Lower leg skin (tissue), 4 donors: ENCODE measurements around the gene GTPBP3. TPM values are rescaled to one million over a fixed set of nuclear protein-coding genes. Genes with fewer than 3 reads are reported as not detected.

Experiments
- DNase-seq, 2 donors: peaks; one replicate each; pipeline ENCODE4 v3.0.0-alpha.2; 2019; ENCODE audit warnings: low spot score in 2 of 2
- H3K4me3 ChIP-seq: fragments of 200-600 bp; sonication (generic); 2 replicates; pipeline ENCODE4 v1.5.1; 2017; ENCODE audit warnings: mild to moderate bottlenecking, low read depth; ENCODE audit not compliant: poor library complexity, severe bottlenecking
- CTCF ChIP-seq, 3 donors: fragments of 450-650 bp; IDR thresholded peaks; one replicate each; pipeline ENCODE4 v1.5.1; 2016; ENCODE audit warnings: antibody characterized with exemption in 3 of 3, mild to moderate bottlenecking in 3 of 3, moderate library complexity in 2 of 3
- POLR2A ChIP-seq, 2 donors: fragments of 450-650 bp; IDR thresholded peaks; one replicate each; pipeline ENCODE4 v1.6.1; 2016 to 2017; ENCODE audit warnings: antibody characterized with exemption in 2 of 2, mild to moderate bottlenecking in 1 of 2, moderate library complexity in 1 of 2
- WGBS, 2 donors: methylation state at CpG; one replicate each; pipeline ENCODE4 v1.1.5; 2018; 5-methylcytosine and 5-hydroxymethylcytosine counted together
- intact Hi-C: fragments of 100-400 bp; cut with DNase I; formaldehyde crosslinking; loops from one replicate; pipeline ENCODE4 v1.15.0; 2023; ENCODE audit warnings: low total_unique reads
- total RNA-seq, 4 donors: library from RNA; depleted of rRNA; stranded (reverse); fragments of >200 nt; gene quantifications; one replicate each; pipeline ENCODE4 v1.1.0, GENCODE V29; 2016

The GTPBP3 gene
- total RNA-seq, 4 donors from 2014 or later, result 30.6 to 36.8 (median 35.0) TPM

- 74 to 77% methylated on average over 6 of the region's 6 CpGs for WGBS, 2 donors
- intact Hi-C loops, result no loop called here
- DNase-seq, result no peak
- no peak overlapping the region for H3K4me3 ChIP-seq
- no peak for TF ChIP-seq POLR2A (IDR thresholded peaks at IDR 0.05)
- TF ChIP-seq CTCF (IDR thresholded peaks at IDR 0.05), result no peak
These were observed 18.4 kb upstream of the GTPBP3 start for GRCh38 chr19:17318966-17319365.

- intact Hi-C loops, result no loop called here
- no peak for TF ChIP-seq POLR2A (IDR thresholded peaks at IDR 0.05)
- TF ChIP-seq CTCF (IDR thresholded peaks at IDR 0.05), result no peak
- H3K4me3 ChIP-seq, result no peak overlapping the region
- DNase-seq, result no peak
- 90 to 91% methylated on average over 40 of the region's 40 CpGs for WGBS, 2 donors
These were observed 17.7 kb upstream of the GTPBP3 start for GRCh38 chr19:17319473-17320238.

GRCh38 chr19:17320435-17320834 is 16.9 kb upstream of the GTPBP3 start:
- 81 to 88% methylated on average over 4 to 11 of the region's 11 CpGs for WGBS, 2 donors
- no peak overlapping the region for H3K4me3 ChIP-seq
- intact Hi-C loops, result no loop called here
- no peak for DNase-seq
- no peak for TF ChIP-seq CTCF (IDR thresholded peaks at IDR 0.05)
- TF ChIP-seq POLR2A (IDR thresholded peaks at IDR 0.05), result no peak

GRCh38 chr19:17321655-17322489 is 15.5 kb upstream of the GTPBP3 start:
- no peak for DNase-seq
- TF ChIP-seq CTCF (IDR thresholded peaks at IDR 0.05) (no peak), POLR2A (IDR thresholded peaks at IDR 0.05) (no peak)
- no peak overlapping the region for H3K4me3 ChIP-seq
- intact Hi-C loops, result no loop called here
- 83 to 84% methylated on average over 14 to 16 of the region's 19 CpGs for WGBS, 2 donors

- no peak for DNase-seq
- no peak for TF ChIP-seq POLR2A (IDR thresholded peaks at IDR 0.05)
- no peak for TF ChIP-seq CTCF (IDR thresholded peaks at IDR 0.05)
- no peak overlapping the region for H3K4me3 ChIP-seq
- intact Hi-C loops, result no loop called here
- 58 to 67% methylated on average over 10 of the region's 10 CpGs for WGBS, 2 donors
These were observed 14.5 kb upstream of the GTPBP3 start for GRCh38 chr19:17322854-17323253.
